Neural progenitor cell (in vitro differentiated cells): ENCODE results near the gene CAMKK1. TPM values are rescaled to one million over a fixed set of nuclear protein-coding genes. Genes with fewer than 3 reads are reported as not detected.

Experiments
- DNase-seq: peaks from one replicate; pipeline ENCODE4 v3.0.0-alpha.2; 2016; ENCODE audit warnings: low spot score
- H2AFZ ChIP-seq: fragments of 200-600 bp; sonication (generic); replicated peaks from 2 replicates; pipeline ENCODE4 v1.6.1; 2016; ENCODE audit warnings: antibody characterized with exemption
- H3F3A ChIP-seq: fragments of 200-600 bp; sonication (generic); 2 replicates; pipeline ENCODE4 v1.6.1; 2016; ENCODE audit warnings: antibody characterized with exemption, low read depth
- H3K27ac ChIP-seq: fragments of 200-600 bp; sonication (generic); 2 replicates; pipeline ENCODE4 v1.5.1; 2016; ENCODE audit warnings: mild to moderate bottlenecking
- H3K27me3 ChIP-seq: fragments of 200-600 bp; sonication (generic); 2 replicates; pipeline ENCODE4 v1.6.1; 2016; ENCODE audit warnings: mild to moderate bottlenecking, moderate library complexity
- H3K36me3 ChIP-seq: fragments of 200-600 bp; sonication (generic); 2 replicates; pipeline ENCODE4 v1.5.1; 2016
- H3K4me1 ChIP-seq: fragments of 200-600 bp; sonication (generic); 2 replicates; pipeline ENCODE4 v1.6.1; 2016; ENCODE audit warnings: mixed run types
- H3K4me2 ChIP-seq: fragments of 200-600 bp; sonication (generic); 2 replicates; pipeline ENCODE4 v1.6.1; 2016
- H3K4me3 ChIP-seq: fragments of 200-600 bp; sonication (generic); 2 replicates; pipeline ENCODE4 v1.5.1; 2016
- H3K79me2 ChIP-seq: fragments of 200-600 bp; sonication (generic); 2 replicates; pipeline ENCODE4 v1.6.1; 2016; ENCODE audit warnings: low read depth
- H3K9ac ChIP-seq: fragments of 200-600 bp; sonication (generic); 2 replicates; pipeline ENCODE4 v1.6.1; 2016
- H3K9me3 ChIP-seq: fragments of 200-600 bp; sonication (generic); 2 replicates; pipeline ENCODE4 v1.5.1; 2016; ENCODE audit warnings: low read depth
- H4K20me1 ChIP-seq: fragments of 200-600 bp; sonication (generic); 2 replicates; pipeline ENCODE4 v1.6.1; 2016; ENCODE audit warnings: low read depth
- H3K27ac Mint-ChIP-seq: 3 replicates; pipeline ENCODE4 v1.8.0; 2021; ENCODE audit warnings: mixed read lengths
- H3K27me3 Mint-ChIP-seq: 2 replicates; pipeline ENCODE4 v1.8.0; 2022; ENCODE audit warnings: low read depth, mild to moderate bottlenecking, inconsistent platforms, moderate library complexity, mixed read lengths; ENCODE audit not compliant: insufficient read depth
- H3K36me3 Mint-ChIP-seq: 3 replicates; pipeline ENCODE4 v1.8.0; 2021; ENCODE audit warnings: mixed read lengths
- H3K4me1 Mint-ChIP-seq: 3 replicates; pipeline ENCODE4 v1.8.0; 2021; ENCODE audit warnings: mixed read lengths
- H3K4me3 Mint-ChIP-seq: 3 replicates; pipeline ENCODE4 v1.8.0; 2021; ENCODE audit warnings: mild to moderate bottlenecking, moderate library complexity, mixed read lengths
- H3K9me3 Mint-ChIP-seq: 3 replicates; pipeline ENCODE4 v1.8.0; 2020; ENCODE audit warnings: mixed read lengths
- CTCF ChIP-seq: fragments of 200-600 bp; sonication (generic); IDR thresholded peaks from 2 replicates; pipeline ENCODE4 v1.5.1; 2017; ENCODE audit warnings: antibody characterized with exemption, mild to moderate bottlenecking
- EZH2 ChIP-seq: fragments of 200-600 bp; sonication (generic); IDR thresholded peaks from 2 replicates; pipeline ENCODE4 v1.6.1; 2017; ENCODE audit warnings: antibody characterized with exemption, mild to moderate bottlenecking, moderate library complexity
- EZH2phosphoT487 ChIP-seq: fragments of 200-600 bp; sonication (generic); IDR thresholded peaks from 2 replicates; pipeline ENCODE4 v1.6.1; 2017; ENCODE audit warnings: antibody characterized with exemption
- total RNA-seq: library from RNA; depleted of rRNA; stranded (reverse); fragments of >200 nt; gene quantifications from 2 replicates; pipeline ENCODE4 v1.2.3, GENCODE V29; 2015; ENCODE audit warnings: low replicate concordance

Gene CAMKK1
- total RNA-seq, 1 donor from 2014 or later: 2.9 TPM

GRCh38 chr17:3929181-3929580 lies 36.3 kb upstream of the CAMKK1 start:
- no peak overlapping the region for H3K4me3 ChIP-seq
- no peaks in the 10 kb centered on the region for H4K20me1 ChIP-seq
- TF ChIP-seq EZH2 (no peak), CTCF (no peak), EZH2phosphoT487 (no peak)
- Mint-ChIP-seq H3K9me3 (no peaks in the 10 kb centered on the region), H3K4me3 (no peak overlapping the region), H3K27ac (no peak overlapping the region), H3K4me1 (peaks cover 19% of the 10 kb centered on the region), H3K36me3 (no peaks in the 10 kb centered on the region), H3K27me3 (peaks cover 9% of the 10 kb centered on the region)
- H3K27ac ChIP-seq: no peak overlapping the region
- H2AFZ ChIP-seq: no peak overlapping the region
- H3K9me3 ChIP-seq: no peaks in the 10 kb centered on the region
- no peaks in the 10 kb centered on the region for H3K79me2 ChIP-seq
- no peaks in the 10 kb centered on the region for H3K27me3 ChIP-seq
- no peak overlapping the region for H3K4me2 ChIP-seq
- no peaks in the 10 kb centered on the region for H3K4me1 ChIP-seq
- no peak for DNase-seq
- no peaks in the 10 kb centered on the region for H3F3A ChIP-seq
- H3K9ac ChIP-seq: no peak overlapping the region
- H3K36me3 ChIP-seq: no peaks in the 10 kb centered on the region

DNA sequence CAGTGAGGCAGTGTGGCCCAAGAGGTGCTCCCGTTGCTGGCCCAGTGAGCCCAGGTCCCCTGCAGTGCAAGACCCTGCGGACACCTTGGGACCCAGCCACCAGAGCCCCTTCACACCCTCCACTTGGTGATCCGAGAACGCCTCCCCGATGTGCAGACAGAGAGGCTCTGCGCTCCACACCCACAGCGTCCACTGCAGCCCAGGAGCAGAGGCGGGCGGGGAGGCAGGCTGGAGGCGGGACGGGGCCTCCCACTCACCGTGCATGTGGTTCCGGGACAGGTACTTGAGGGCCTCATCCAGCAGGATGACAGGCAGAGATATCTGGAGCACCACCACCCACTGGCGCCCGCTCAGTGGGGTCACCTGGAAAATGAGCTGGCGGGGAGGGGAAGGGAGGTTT lies 35.6 kb upstream of the CAMKK1 start:
- Histone ChIP-seq H3K4me2 (no peak overlapping the region), H2AFZ (no peak overlapping the region), H3K27ac (no peak overlapping the region), H3K9me3 (no peaks in the 10 kb centered on the region), H3K79me2 (no peaks in the 10 kb centered on the region), H4K20me1 (no peaks in the 10 kb centered on the region), H3K4me1 (no peaks in the 10 kb centered on the region), H3K9ac (no peak overlapping the region), H3K36me3 (no peaks in the 10 kb centered on the region), H3F3A (no peaks in the 10 kb centered on the region), H3K4me3 (no peak overlapping the region), H3K27me3 (no peaks in the 10 kb centered on the region)
- no peaks in the 10 kb centered on the region for H3K36me3 Mint-ChIP-seq
- no peak for DNase-seq
- no peak for TF ChIP-seq EZH2
- H3K4me3 Mint-ChIP-seq: no peak overlapping the region
- peaks cover 10% of the 10 kb centered on the region for H3K27me3 Mint-ChIP-seq
- no peaks in the 10 kb centered on the region for H3K9me3 Mint-ChIP-seq
- no peak overlapping the region for H3K27ac Mint-ChIP-seq
- peaks cover 21% of the 10 kb centered on the region for H3K4me1 Mint-ChIP-seq

DNA sequence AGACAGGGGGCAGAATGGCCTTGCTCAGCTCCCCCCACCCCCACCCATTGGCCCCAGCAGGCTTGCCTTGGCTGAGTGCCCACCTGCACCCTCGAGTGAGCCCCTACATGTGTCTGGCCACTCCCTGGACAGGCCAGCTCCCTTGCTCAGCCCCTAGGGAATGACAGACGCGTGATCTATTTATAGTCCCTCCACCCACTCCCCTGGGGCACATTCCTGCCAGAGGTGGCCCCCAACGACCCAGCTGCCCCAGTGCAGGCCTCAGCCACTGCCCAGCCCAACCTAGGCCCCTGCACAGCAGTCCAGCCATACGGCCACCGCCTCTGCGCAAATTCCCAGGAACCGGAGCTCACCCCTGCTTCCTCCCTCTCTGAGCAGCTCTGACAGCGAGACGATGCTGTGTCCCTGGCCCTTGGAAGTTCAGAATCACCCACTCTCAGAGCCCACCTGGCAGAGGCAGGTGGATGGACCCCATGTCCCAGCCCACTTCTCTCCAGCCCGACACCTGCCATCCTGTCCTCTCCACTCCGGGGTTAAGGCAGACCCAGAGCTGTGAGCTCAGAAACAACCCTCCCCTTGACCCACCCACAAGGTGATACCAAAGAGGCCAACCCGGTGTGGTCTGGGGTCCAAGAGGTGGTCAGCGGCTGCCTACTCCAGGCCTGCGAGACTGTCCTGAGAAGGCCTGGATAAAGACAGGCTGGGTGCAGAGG lies 34.9 kb upstream of the CAMKK1 start:
- Histone ChIP-seq H3K4me1 (no peaks in the 10 kb centered on the region), H3K9ac (no peak overlapping the region), H3K27ac (no peak overlapping the region), H3F3A (no peaks in the 10 kb centered on the region), H3K27me3 (no peaks in the 10 kb centered on the region), H2AFZ (no peak overlapping the region), H3K9me3 (no peaks in the 10 kb centered on the region), H3K36me3 (no peaks in the 10 kb centered on the region), H3K4me2 (no peak overlapping the region), H4K20me1 (no peaks in the 10 kb centered on the region), H3K4me3 (no peak overlapping the region), H3K79me2 (no peaks in the 10 kb centered on the region)
- Mint-ChIP-seq H3K9me3 (no peaks in the 10 kb centered on the region), H3K27me3 (peaks cover 12% of the 10 kb centered on the region), H3K4me1 (peaks cover 21% of the 10 kb centered on the region), H3K4me3 (no peak overlapping the region), H3K27ac (peak overlapping the region; percentile 25), H3K36me3 (no peaks in the 10 kb centered on the region)
- DNase-seq: no peak
- no peak for TF ChIP-seq CTCF
- no peak for TF ChIP-seq EZH2
- no peak for TF ChIP-seq EZH2phosphoT487

DNA sequence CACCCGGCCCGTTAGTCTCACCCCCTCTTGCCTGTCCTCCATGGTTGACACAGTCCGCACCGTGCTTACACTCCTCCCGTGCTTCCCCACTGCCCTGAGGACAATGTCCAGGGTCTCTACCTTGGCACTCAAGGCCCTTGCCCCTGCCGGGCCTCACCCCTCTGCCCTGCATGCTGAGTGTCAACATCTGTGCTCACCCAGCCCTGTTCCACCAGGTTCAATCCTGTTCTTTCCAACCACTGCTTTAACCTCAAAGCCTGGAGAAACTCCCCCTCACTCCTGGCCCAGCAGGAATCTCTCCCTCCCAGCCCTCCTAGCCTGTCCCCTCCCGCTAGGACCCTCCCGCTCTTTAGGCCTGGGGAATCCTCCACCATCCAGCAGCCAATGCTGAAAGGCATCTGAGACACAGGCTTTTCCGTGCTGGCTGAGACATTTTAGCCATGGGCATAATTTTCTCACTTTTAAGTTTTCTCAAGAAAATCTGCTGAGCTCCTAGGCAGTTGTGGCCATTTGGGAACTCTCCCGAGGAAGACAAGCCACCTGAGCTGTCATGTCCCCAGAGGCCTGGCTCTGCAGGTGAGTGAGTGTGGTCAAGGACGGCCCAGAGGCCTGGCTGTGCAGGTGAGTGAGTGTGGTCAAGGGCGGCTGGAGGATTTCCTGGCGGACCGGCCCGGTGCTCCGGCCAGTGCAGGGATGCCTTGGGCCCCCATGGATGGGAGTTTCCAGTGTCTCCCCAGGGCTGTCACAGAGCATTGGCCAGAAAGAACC lies 34.2 kb upstream of the CAMKK1 start:
- Mint-ChIP-seq H3K27me3 (peaks cover 12% of the 10 kb centered on the region), H3K9me3 (no peaks in the 10 kb centered on the region), H3K4me3 (no peak overlapping the region), H3K4me1 (peaks cover 23% of the 10 kb centered on the region), H3K36me3 (no peaks in the 10 kb centered on the region), H3K27ac (peak overlapping the region; percentile 94)
- Histone ChIP-seq H3K9me3 (no peaks in the 10 kb centered on the region), H3K79me2 (no peaks in the 10 kb centered on the region), H4K20me1 (no peaks in the 10 kb centered on the region), H3K27me3 (no peaks in the 10 kb centered on the region), H3K4me1 (no peaks in the 10 kb centered on the region), H3F3A (no peaks in the 10 kb centered on the region), H3K4me3 (no peak overlapping the region), H3K4me2 (no peak overlapping the region), H3K9ac (no peak overlapping the region), H2AFZ (no peak overlapping the region), H3K36me3 (no peaks in the 10 kb centered on the region), H3K27ac (no peak overlapping the region)
- no peak for DNase-seq
- TF ChIP-seq CTCF (no peak), EZH2 (no peak), EZH2phosphoT487 (no peak)
